ENCODE results near the gene ETV2.

DNA sequence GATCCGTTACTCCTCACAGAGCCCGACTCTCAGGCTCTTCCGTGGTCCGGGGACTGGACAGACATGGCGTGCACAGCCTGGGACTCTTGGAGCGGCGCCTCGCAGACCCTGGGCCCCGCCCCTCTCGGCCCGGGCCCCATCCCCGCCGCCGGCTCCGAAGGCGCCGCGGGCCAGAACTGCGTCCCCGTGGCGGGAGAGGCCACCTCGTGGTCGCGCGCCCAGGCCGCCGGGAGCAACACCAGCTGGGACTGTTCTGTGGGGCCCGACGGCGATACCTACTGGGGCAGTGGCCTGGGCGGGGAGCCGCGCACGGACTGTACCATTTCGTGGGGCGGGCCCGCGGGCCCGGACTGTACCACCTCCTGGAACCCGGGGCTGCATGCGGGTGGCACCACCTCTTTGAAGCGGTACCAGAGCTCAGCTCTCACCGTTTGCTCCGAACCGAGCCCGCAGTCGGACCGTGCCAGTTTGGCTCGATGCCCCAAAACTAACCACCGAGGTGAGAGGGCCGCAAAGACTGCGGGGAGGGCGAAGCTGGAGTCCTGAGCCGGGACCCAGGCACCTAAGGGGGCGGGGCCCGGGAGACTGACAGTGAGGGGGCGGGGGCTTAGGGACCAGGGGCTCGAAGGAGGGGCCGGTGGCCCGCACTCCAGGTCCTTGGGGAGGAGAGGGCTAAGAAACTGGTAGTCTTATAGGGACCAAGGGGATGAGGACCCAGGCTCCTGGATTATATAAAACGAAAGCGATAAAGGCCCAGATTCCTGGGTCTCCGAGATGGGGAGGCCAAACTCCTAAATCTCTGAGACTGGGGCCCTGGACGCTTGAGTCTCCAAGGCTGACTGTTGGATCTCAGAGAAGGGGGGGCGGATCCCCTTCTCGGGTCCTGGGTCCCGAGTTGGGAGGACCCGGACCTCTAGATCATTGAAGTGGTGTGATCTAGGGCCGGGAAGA, 2.0 kb downstream of the ETV2 start:
- TF ChIP-seq, protein P1, sequence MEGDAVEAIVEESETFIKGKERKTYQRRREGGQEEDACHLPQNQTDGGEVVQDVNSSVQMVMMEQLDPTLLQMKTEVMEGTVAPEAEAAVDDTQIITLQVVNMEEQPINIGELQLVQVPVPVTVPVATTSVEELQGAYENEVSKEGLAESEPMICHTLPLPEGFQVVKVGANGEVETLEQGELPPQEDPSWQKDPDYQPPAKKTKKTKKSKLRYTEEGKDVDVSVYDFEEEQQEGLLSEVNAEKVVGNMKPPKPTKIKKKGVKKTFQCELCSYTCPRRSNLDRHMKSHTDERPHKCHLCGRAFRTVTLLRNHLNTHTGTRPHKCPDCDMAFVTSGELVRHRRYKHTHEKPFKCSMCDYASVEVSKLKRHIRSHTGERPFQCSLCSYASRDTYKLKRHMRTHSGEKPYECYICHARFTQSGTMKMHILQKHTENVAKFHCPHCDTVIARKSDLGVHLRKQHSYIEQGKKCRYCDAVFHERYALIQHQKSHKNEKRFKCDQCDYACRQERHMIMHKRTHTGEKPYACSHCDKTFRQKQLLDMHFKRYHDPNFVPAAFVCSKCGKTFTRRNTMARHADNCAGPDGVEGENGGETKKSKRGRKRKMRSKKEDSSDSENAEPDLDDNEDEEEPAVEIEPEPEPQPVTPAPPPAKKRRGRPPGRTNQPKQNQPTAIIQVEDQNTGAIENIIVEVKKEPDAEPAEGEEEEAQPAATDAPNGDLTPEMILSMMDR (IDR thresholded peaks at IDR 0.05): no peak
- TF ChIP-seq POLR2A (IDR thresholded peaks at IDR 0.05) (peak; percentile 84), POLR2AphosphoS5 (IDR thresholded peaks at IDR 0.05) (peak; percentile 60)
